ENCODE data around the gene TBC1D2. TPM values are rescaled to one million over a fixed set of nuclear protein-coding genes. Genes with fewer than 3 reads are reported as not detected.

Gene TBC1D2
- total and polyA plus RNA-seq, 2 experiments from 2014 or later, result 3.7 to 6.8 TPM

- DNase-seq (ENCODE audit: low spot score) (no peak), ATAC-seq (no peak)
- Histone ChIP-seq H3K4me3 (no peak overlapping the region), H3K4me1 (ENCODE audit: insufficient read depth) (no peaks in the 10 kb centered on the region), H3F3A (replicated peaks; ENCODE audit: low read depth) (no peaks in the 10 kb centered on the region), H3K27ac (ENCODE audit: low read depth) (no peak overlapping the region), H3K9me2 (ENCODE audit: insufficient read depth) (no peaks in the 10 kb centered on the region), H3K27me3 (ENCODE audit: insufficient read depth) (no peaks in the 10 kb centered on the region), H4K20me1 (replicated peaks; ENCODE audit: insufficient read depth) (no peaks in the 10 kb centered on the region; the same call in 1 of the 2 replicates), H2AFZ (no peak overlapping the region), H3K36me3 (ENCODE audit: insufficient read depth) (no peaks in the 10 kb centered on the region), H3K4me2 (no peak overlapping the region), H3K79me2 (replicated peaks; ENCODE audit: insufficient read depth) (no peaks in the 10 kb centered on the region)
- Mint-ChIP-seq H3K4me1 (0 out of 3 replicates have a peak, but pooled peaks cover 2% of the 10 kb centered on the region), H3K27ac (no peak overlapping the region), H3K4me3 (no peak overlapping the region), H3K27me3 (ENCODE audit: insufficient read depth, low read depth, poor library complexity) (peaks cover 2% of the 10 kb centered on the region), H3K9me3 (no peaks in the 10 kb centered on the region), H3K36me3 (ENCODE audit: low read depth) (peaks cover 7% of the 10 kb centered on the region; the same call in 1 of the 3 replicates)
- no peak for TF ChIP-seq ZNF331 (CRISPR knock-in tag; IDR thresholded peaks at IDR 0.05; ENCODE audit: low read depth)
- TF ChIP-seq, protein P1, sequence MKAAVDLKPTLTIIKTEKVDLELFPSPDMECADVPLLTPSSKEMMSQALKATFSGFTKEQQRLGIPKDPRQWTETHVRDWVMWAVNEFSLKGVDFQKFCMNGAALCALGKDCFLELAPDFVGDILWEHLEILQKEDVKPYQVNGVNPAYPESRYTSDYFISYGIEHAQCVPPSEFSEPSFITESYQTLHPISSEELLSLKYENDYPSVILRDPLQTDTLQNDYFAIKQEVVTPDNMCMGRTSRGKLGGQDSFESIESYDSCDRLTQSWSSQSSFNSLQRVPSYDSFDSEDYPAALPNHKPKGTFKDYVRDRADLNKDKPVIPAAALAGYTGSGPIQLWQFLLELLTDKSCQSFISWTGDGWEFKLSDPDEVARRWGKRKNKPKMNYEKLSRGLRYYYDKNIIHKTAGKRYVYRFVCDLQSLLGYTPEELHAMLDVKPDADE (IDR thresholded peaks at IDR 0.05), result no peak
- TF ChIP-seq EZH2 (IDR thresholded peaks at IDR 0.05; ENCODE audit: low read depth, unreplicated experiment), result no peak
- TF ChIP-seq ZNF462 (CRISPR knock-in tag; IDR thresholded peaks at IDR 0.05), result no peak
- TF ChIP-seq POLR2AphosphoS5 (IDR thresholded peaks at IDR 0.05; ENCODE audit: low read depth), result no peak
- no peak for TF ChIP-seq ZNF114 (CRISPR knock-in tag; IDR thresholded peaks at IDR 0.05)
These were observed 22.5 kb downstream of the TBC1D2 start for GRCh38 chr9:98232926-98233325.
